CD4-positive, alpha-beta T cell (primary cell): ENCODE measurements around the gene DLGAP4. TPM values are rescaled to one million over a fixed set of nuclear protein-coding genes. Genes with fewer than 3 reads are reported as not detected.

Experiments used
- ATAC-seq: fragments of 200-7000 bp; cut with Tn5 transposase; one replicate; pipeline ENCODE4 v1.10.0; 2022; ENCODE audit warnings: mild to moderate bottlenecking; ENCODE audit not compliant: poor library complexity
- CTCF ChIA-PET: fragments of 350-600 bp; sonication (Branson Sonifier 250); formaldehyde crosslinking; loops from one replicate; lab custom pipeline; 2021; ENCODE audit warnings: antibody characterized with exemption, inconsistent platforms; lab: Charles Lee
- POLR2A ChIA-PET: fragments of 350-600 bp; sonication (Branson Sonifier 250); formaldehyde crosslinking; loops from one replicate; lab custom pipeline; 2021; ENCODE audit warnings: antibody characterized with exemption, inconsistent platforms; lab: Charles Lee
- DNase-seq, 14 experiments: peaks; one replicate each; pipeline ENCODE4 v3.0.0-alpha.2; 2013 to 2020; ENCODE audit warnings: mixed read lengths in 2 of 14
- H3K27ac ChIP-seq, 2 donors: one replicate each; pipeline versions ENCODE4 v1.5.1 to v1.7.0; 2013; ENCODE audit warnings: low read length in 2 of 2, low read depth in 1 of 2, mild to moderate bottlenecking in 1 of 2
- H3K27me3 ChIP-seq, 2 experiments: 1 replicate in 1 of 2; 2 replicates in 1 of 2; pipeline versions ENCODE4 v1.6.1 to v1.7.0; 2013; ENCODE audit warnings: low read length in 2 of 2, control low read depth in 1 of 2, mild to moderate bottlenecking in 1 of 2, moderate library complexity in 1 of 2; ENCODE audit not compliant: insufficient read depth in 2 of 2, control insufficient read depth in 1 of 2
- H3K36me3 ChIP-seq: one replicate; pipeline ENCODE4 v1.6.1; 2013; ENCODE audit warnings: low read length, control low read depth; ENCODE audit not compliant: insufficient read depth
- H3K4me1 ChIP-seq: one replicate; pipeline ENCODE4 v1.6.1; 2013; ENCODE audit warnings: low read length, control low read depth; ENCODE audit not compliant: insufficient read depth
- H3K4me3 ChIP-seq: one replicate; pipeline ENCODE4 v1.5.1; 2013; ENCODE audit warnings: mild to moderate bottlenecking, low read length, moderate library complexity
- H3K9me3 ChIP-seq, 2 experiments: 1 replicate in 1 of 2; 2 replicates in 1 of 2; pipeline versions ENCODE4 v1.6.1 to v1.7.0; 2013; ENCODE audit warnings: low read length in 2 of 2, mild to moderate bottlenecking in 2 of 2, control low read depth in 1 of 2, moderate library complexity in 1 of 2; ENCODE audit not compliant: control insufficient read depth in 1 of 2, insufficient read depth in 1 of 2
- H3K27ac Mint-ChIP-seq: one replicate; pipeline ENCODE4 v1.8.0; 2020; ENCODE audit warnings: mixed read lengths
- H3K27me3 Mint-ChIP-seq: one replicate; pipeline ENCODE4 v1.8.0; 2021; ENCODE audit warnings: mixed read lengths
- H3K36me3 Mint-ChIP-seq: one replicate; pipeline ENCODE4 v1.8.0; 2021; ENCODE audit warnings: low read depth, mixed read lengths
- H3K4me1 Mint-ChIP-seq: one replicate; pipeline ENCODE4 v1.8.0; 2021; ENCODE audit warnings: low read depth, mixed read lengths
- H3K4me3 Mint-ChIP-seq: one replicate; pipeline ENCODE4 v1.8.0; 2020; ENCODE audit warnings: mild to moderate bottlenecking, mixed read lengths
- H3K9me3 Mint-ChIP-seq: one replicate; pipeline ENCODE4 v1.8.0; 2020; ENCODE audit warnings: mixed read lengths
- CTCF ChIP-seq: fragments of 200-600 bp; IDR thresholded peaks from one replicate; pipeline ENCODE4 v1.8.0; 2022; ENCODE audit warnings: antibody characterized with exemption, mild to moderate bottlenecking
- intact Hi-C, 2 experiments: fragments of 100-400 bp; cut with DNase I in 1 of 2; cut with micrococcal nuclease in 1 of 2; formaldehyde crosslinking; loops; one replicate each; pipeline versions ENCODE4 v1.15.1 to v1.9.0; 2023 to 2025; cut with DNase I, micrococcal nuclease
- total RNA-seq, 174 experiments: library from RNA in 2 of 174; stranded (reverse) in 2 of 174; gene quantifications; one replicate each; pipeline ENCODE4 v1.2.3 and lab custom pipeline; 2021 to 2026

Gene DLGAP4
- total RNA-seq, 2 experiments from 2014 or later, result 16.0 to 16.1 TPM

- Mint-ChIP-seq H3K4me3 (peak overlapping the region; percentile 95), H3K4me1 (peaks cover 40% of the 10 kb centered on the region), H3K27me3 (no peaks in the 10 kb centered on the region), H3K9me3 (no peaks in the 10 kb centered on the region), H3K36me3 (peaks cover 21% of the 10 kb centered on the region), H3K27ac (peak overlapping the region; percentile 97)
- intact Hi-C loops, result loop anchor here (1.0 to 5.0 kb wide), 5 partner anchors 16 to 110 kb away; partner anchors contain the start of gene RAB5IF (in 2 of the 2)
- no peaks in the 10 kb centered on the region for H3K36me3 ChIP-seq
- TF ChIP-seq CTCF, result no peak
- ATAC-seq, result peak; percentile 66
- peak; percentile 46 to 90 (median 62) for DNase-seq
- ChIA-PET POLR2A (interaction anchor here (0.8 to 8.2 kb wide), 12 partner anchors 14 to 830 kb away, joined by 3 to 121 read pairs (median 6); partner anchors contain the start of genes RAB5IF, RBM39, SCAND1 and SLA2), CTCF (interaction anchor here (1.0 to 8.5 kb wide), 5 partner anchors 12 to 32 kb away, joined by 3 to 57 read pairs (median 4); partner anchors contain the start of gene RAB5IF)
- H3K9me3 ChIP-seq, result no peaks in the 10 kb centered on the region
- no peaks in the 10 kb centered on the region for H3K27me3 ChIP-seq
- peaks cover 41% of the 10 kb centered on the region for H3K4me1 ChIP-seq
- H3K4me3 ChIP-seq, result peak overlapping the region; percentile 59
- peak overlapping the region; percentile 94 to 96 for H3K27ac ChIP-seq
These were observed 266.6 kb downstream of the DLGAP4 start for GRCh38 chr20:36572701-36573102.

GRCh38 chr20:36573103-36573797 lies 267.1 kb downstream of the DLGAP4 start, which contains the start of gene TGIF2:
Gene TGIF2 (plus strand): TSS chr20:36573597. CDS start chr20:36578775, 5,178 bp downstream.
- Histone ChIP-seq H3K4me1 (peaks cover 45% of the 10 kb centered on the region), H3K4me3 (peak within 1 kb of the TSS; percentile 97), H3K36me3 (peaks cover 1% of the 10 kb centered on the region), H3K9me3 (no peaks in the 10 kb centered on the region), H3K27me3 (no peaks in the 10 kb centered on the region), H3K27ac (peak within 1 kb of the TSS; percentile 100)
- ATAC-seq (peak; percentile 71), DNase-seq (peak; percentile 82 to 95 (median 88))
- H3K9me3 Mint-ChIP-seq, result no peaks in the 10 kb centered on the region
- H3K27ac Mint-ChIP-seq, result peak within 1 kb of the TSS; percentile 97
- CTCF ChIA-PET, result interaction anchor here (1.0 to 8.5 kb wide), 5 partner anchors 11 to 39 kb away, joined by 3 to 57 read pairs (median 4); partner anchors contain the start of gene RAB5IF
- H3K36me3 Mint-ChIP-seq, result peaks cover 21% of the 10 kb centered on the region
- POLR2A ChIA-PET, result interaction anchor here (0.7 to 8.2 kb wide), 20 partner anchors 12 to 954 kb away, joined by 3 to 121 read pairs (median 4); partner anchors contain the start of genes BLCAP, DSN1, RAB5IF and RBM39
- TF ChIP-seq CTCF, result no peak
- peak within 1 kb of the TSS; percentile 95 for H3K4me3 Mint-ChIP-seq
- H3K4me1 Mint-ChIP-seq, result peaks cover 40% of the 10 kb centered on the region
- no peaks in the 10 kb centered on the region for H3K27me3 Mint-ChIP-seq
- intact Hi-C loops, result loop anchor here (1.0 to 5.0 kb wide), 4 partner anchors 16 to 111 kb away; partner anchors contain the start of gene RAB5IF (in 2 of the 2)

GRCh38 chr20:36573798-36574365 lies 267.7 kb downstream of the DLGAP4 start:
- peak overlapping the region; percentile 97 for H3K27ac Mint-ChIP-seq
- CTCF ChIA-PET, result interaction anchor here (1.0 to 8.5 kb wide), 4 partner anchors 10 to 39 kb away, joined by 3 to 57 read pairs (median 15); partner anchors contain the start of gene RAB5IF
- DNase-seq (peak in 7 of 14 experiments; percentile 12 to 68 (median 46)), ATAC-seq (peak; percentile 0)
- POLR2A ChIA-PET, result interaction anchor here (0.7 to 8.2 kb wide), 18 partner anchors 13 to 954 kb away, joined by 3 to 121 read pairs (median 6); partner anchors contain the start of genes BLCAP, DSN1, RAB5IF and RBM39
- Histone ChIP-seq H3K4me3 (peak overlapping the region; percentile 97), H3K4me1 (peaks cover 45% of the 10 kb centered on the region), H3K27ac (peak overlapping the region; percentile 100), H3K36me3 (peaks cover 6% of the 10 kb centered on the region), H3K27me3 (no peaks in the 10 kb centered on the region), H3K9me3 (no peaks in the 10 kb centered on the region)
- H3K4me1 Mint-ChIP-seq, result peaks cover 40% of the 10 kb centered on the region
- TF ChIP-seq CTCF, result no peak
- H3K4me3 Mint-ChIP-seq, result peak overlapping the region; percentile 75
- H3K27me3 Mint-ChIP-seq, result no peaks in the 10 kb centered on the region
- peaks cover 26% of the 10 kb centered on the region for H3K36me3 Mint-ChIP-seq
- intact Hi-C loops, result loop anchor here (1.0 to 5.0 kb wide), 5 partner anchors 17 to 523 kb away; partner anchors contain the start of gene RAB5IF (in 2 of the 2)
- H3K9me3 Mint-ChIP-seq, result no peaks in the 10 kb centered on the region
